T-cell (primary cell): ENCODE results near the gene SMIM32. TPM values are rescaled to one million over a fixed set of nuclear protein-coding genes. Genes with fewer than 3 reads are reported as not detected.

Experiments used
- ATAC-seq, 4 experiments: fragments of 200-7000 bp in 3 of 4; fragments of 150-1000 bp in 1 of 4; cut with Tn5 transposase; replicated peaks in 1 of 4; 1 replicate in 3 of 4; 2 replicates in 1 of 4; pipeline ENCODE4 v1.10.0; 2021; ENCODE audit warnings: moderate library complexity in 3 of 4, mild to moderate bottlenecking in 2 of 4, moderate number of reproducible peaks in 1 of 4
- CTCF ChIA-PET, 2 donors: fragments of 300-600 bp; sonication (Branson Sonifier 250); formaldehyde crosslinking; loops; one replicate each; lab custom pipeline; 2022; ENCODE audit warnings: antibody characterized with exemption in 2 of 2; lab: Charles Lee
- POLR2A ChIA-PET, 2 donors: fragments of 300-600 bp; sonication (Branson Sonifier 250); formaldehyde crosslinking; loops; one replicate each; lab custom pipeline; 2022; ENCODE audit warnings: antibody characterized with exemption in 2 of 2; lab: Charles Lee
- DNase-seq, 35 experiments: peaks; one replicate each; pipeline versions ENCODE4 v3.0.0 to v3.0.0-alpha.2; 2013 to 2023
- H3K27ac ChIP-seq: one replicate; pipeline ENCODE4 v1.5.1; 2013; ENCODE audit warnings: low read length
- H3K27me3 ChIP-seq, 2 experiments: replicated peaks in 1 of 2; 1 replicate in 1 of 2; 2 replicates in 1 of 2; pipeline versions ENCODE4 v1.6.1 to v1.7.0; 2013; ENCODE audit warnings: low read length in 1 of 2, mixed read lengths in 1 of 2; ENCODE audit not compliant: control insufficient read depth in 2 of 2, insufficient read depth in 2 of 2; ENCODE audit errors: extremely low read depth in 1 of 2
- H3K36me3 ChIP-seq, 2 donors: 1 replicate in 1 of 2; 2 replicates in 1 of 2; pipeline versions ENCODE4 v1.6.1 to v1.7.0; 2013; ENCODE audit warnings: low read length in 1 of 2; ENCODE audit not compliant: control insufficient read depth in 2 of 2, insufficient read depth in 1 of 2; ENCODE audit errors: extremely low read depth in 1 of 2
- H3K4me1 ChIP-seq, 2 experiments: 1 replicate in 1 of 2; 2 replicates in 1 of 2; pipeline versions ENCODE4 v1.6.1 to v1.7.0; 2013; ENCODE audit warnings: low read length in 2 of 2, mixed read lengths in 1 of 2; ENCODE audit not compliant: insufficient read depth in 2 of 2, control insufficient read depth in 1 of 2; ENCODE audit errors: extremely low read depth in 1 of 2
- H3K4me3 ChIP-seq, 2 donors: 1 replicate in 1 of 2; 2 replicates in 1 of 2; pipeline versions ENCODE4 v1.5.1 to v1.7.0; 2013; ENCODE audit warnings: mild to moderate bottlenecking in 2 of 2, low read length in 1 of 2, moderate library complexity in 1 of 2; ENCODE audit not compliant: control insufficient read depth in 1 of 2; ENCODE audit errors: extremely low read depth in 1 of 2
- H3K9me3 ChIP-seq: 2 replicates; pipeline ENCODE4 v1.7.0; 2013
- H3K27ac Mint-ChIP-seq, 2 donors: one replicate each; pipeline ENCODE4 v1.8.0; 2020 to 2021; ENCODE audit warnings: mild to moderate bottlenecking in 2 of 2, mixed read lengths in 2 of 2
- H3K27me3 Mint-ChIP-seq, 2 donors: one replicate each; pipeline ENCODE4 v1.8.0; 2021 to 2022; ENCODE audit warnings: mixed read lengths in 2 of 2
- H3K36me3 Mint-ChIP-seq: one replicate; pipeline ENCODE4 v1.8.0; 2021; ENCODE audit warnings: mixed read lengths
- H3K4me1 Mint-ChIP-seq, 3 donors: one replicate each; pipeline ENCODE4 v1.8.0; 2020 to 2022; ENCODE audit warnings: mixed read lengths in 3 of 3, mild to moderate bottlenecking in 1 of 3
- H3K4me3 Mint-ChIP-seq, 3 donors: one replicate each; pipeline ENCODE4 v1.8.0; 2020 to 2022; ENCODE audit warnings: mild to moderate bottlenecking in 3 of 3, mixed read lengths in 3 of 3, moderate library complexity in 3 of 3
- H3K9me3 Mint-ChIP-seq, 3 donors: one replicate each; pipeline ENCODE4 v1.8.0; 2020 to 2022; ENCODE audit warnings: mixed read lengths in 3 of 3
- WGBS: methylation state at CpG from one replicate; pipeline ENCODE4 v1.1.5; 2013; ENCODE audit warnings: missing lambda C conversion rate; ENCODE audit not compliant: insufficient coverage; 5-methylcytosine and 5-hydroxymethylcytosine counted together
- total RNA-seq, 35 experiments: library from RNA in 6 of 35; stranded (reverse) in 6 of 35; fragments of 120-200 nt in 1 of 35; gene quantifications; one replicate each; pipeline versions ENCODE4 v1.2.1 to v1.2.4 and lab custom pipeline; 2013 to 2026

Gene SMIM32
- total RNA-seq, 5 donors from 2014 or later (not counting 1 experiment from before 2014, with no cell fraction given) = not detected

- no peaks in the 10 kb centered on the region for H3K9me3 Mint-ChIP-seq
- peaks cover 14% of the 10 kb centered on the region for H3K36me3 Mint-ChIP-seq
- CTCF ChIA-PET = no interaction called here
- no peak overlapping the region for H3K27ac Mint-ChIP-seq
- H3K36me3 ChIP-seq = no peaks in the 10 kb centered on the region
- no peaks in the 10 kb centered on the region for H3K9me3 ChIP-seq
- WGBS = no CpG with 5 or more reads among the region's 1 CpG
- H3K27ac ChIP-seq = no peak overlapping the region
- no peak overlapping the region for H3K4me3 ChIP-seq
- H3K4me1 Mint-ChIP-seq = peaks cover 0 to 12% (median 6%) of the 10 kb centered on the region in 3 donors
- H3K4me3 Mint-ChIP-seq = no peak overlapping the region
- POLR2A ChIA-PET = interaction anchor here (0.6 kb wide), 2 partner anchors 10 to 172 kb away, joined by 3 to 6 read pairs; no protein-coding TSS in a partner anchor
- ATAC-seq = no peak
- H3K27me3 Mint-ChIP-seq = no peaks in the 10 kb centered on the region
- H3K27me3 ChIP-seq = no peaks in the 10 kb centered on the region
- no peaks in the 10 kb centered on the region for H3K4me1 ChIP-seq
- DNase-seq = no peak
These were observed 43.1 kb downstream of the SMIM32 start for GRCh38 chr5:136149891-136150290.

- Mint-ChIP-seq H3K36me3 (no peaks in the 10 kb centered on the region), H3K27ac (no peak overlapping the region), H3K4me1 (peaks cover 0 to 12% (median 6%) of the 10 kb centered on the region in 3 donors), H3K27me3 (no peaks in the 10 kb centered on the region), H3K4me3 (no peak overlapping the region), H3K9me3 (no peaks in the 10 kb centered on the region)
- H3K4me1 ChIP-seq = no peaks in the 10 kb centered on the region
- POLR2A ChIA-PET = no interaction called here
- CTCF ChIA-PET = no interaction called here
- DNase-seq (no peak), ATAC-seq (no peak)
- H3K9me3 ChIP-seq = no peaks in the 10 kb centered on the region
- no peak overlapping the region for H3K4me3 ChIP-seq
- no peaks in the 10 kb centered on the region for H3K27me3 ChIP-seq
- H3K27ac ChIP-seq = no peak overlapping the region
- H3K36me3 ChIP-seq = no peaks in the 10 kb centered on the region
These were observed 45.3 kb downstream of the SMIM32 start for GRCh38 chr5:136147632-136148031.

- H3K4me3 ChIP-seq = no peak overlapping the region
- H3K9me3 ChIP-seq = no peaks in the 10 kb centered on the region
- DNase-seq (no peak), ATAC-seq (no peak)
- CTCF ChIA-PET = no interaction called here
- Mint-ChIP-seq H3K4me1 (peaks cover 0 to 12% (median 6%) of the 10 kb centered on the region in 3 donors), H3K36me3 (no peaks in the 10 kb centered on the region), H3K4me3 (no peak overlapping the region), H3K9me3 (no peaks in the 10 kb centered on the region), H3K27ac (no peak overlapping the region), H3K27me3 (no peaks in the 10 kb centered on the region)
- H3K27ac ChIP-seq = no peak overlapping the region
- no peaks in the 10 kb centered on the region for H3K36me3 ChIP-seq
- no CpG with 5 or more reads among the region's 3 CpGs for WGBS
- no peaks in the 10 kb centered on the region for H3K4me1 ChIP-seq
- POLR2A ChIA-PET = interaction anchor here in 1 of 2 donors (0.7 kb wide), 1 partner anchor 110 kb away, joined by 3 read pairs; no protein-coding TSS in a partner anchor
- H3K27me3 ChIP-seq = no peaks in the 10 kb centered on the region
These were observed 46.8 kb downstream of the SMIM32 start for GRCh38 chr5:136146201-136146600.

GRCh38 chr5:136145030-136145429, 47.9 kb downstream of the SMIM32 start:
- Histone ChIP-seq H3K9me3 (no peaks in the 10 kb centered on the region), H3K4me1 (no peaks in the 10 kb centered on the region), H3K4me3 (no peak overlapping the region), H3K27ac (no peak overlapping the region), H3K36me3 (no peaks in the 10 kb centered on the region), H3K27me3 (no peaks in the 10 kb centered on the region)
- no peaks in the 10 kb centered on the region for H3K36me3 Mint-ChIP-seq
- WGBS = no CpG with 5 or more reads among the region's 2 CpGs
- no peaks in the 10 kb centered on the region for H3K9me3 Mint-ChIP-seq
- ChIA-PET CTCF (no interaction called here), POLR2A (no interaction called here)
- ATAC-seq = no peak
- no peak overlapping the region for H3K4me3 Mint-ChIP-seq
- no peak overlapping the region for H3K27ac Mint-ChIP-seq
- H3K27me3 Mint-ChIP-seq = no peaks in the 10 kb centered on the region
- no peak for DNase-seq
- peaks cover 0 to 12% (median 6%) of the 10 kb centered on the region in 3 donors for H3K4me1 Mint-ChIP-seq

- Mint-ChIP-seq H3K9me3 (no peaks in the 10 kb centered on the region), H3K27me3 (no peaks in the 10 kb centered on the region), H3K36me3 (no peaks in the 10 kb centered on the region), H3K27ac (no peak overlapping the region), H3K4me1 (peaks cover 0 to 18% (median 11%) of the 10 kb centered on the region in 3 donors), H3K4me3 (no peak overlapping the region)
- no peak for DNase-seq
- ATAC-seq = no peak
- H3K9me3 ChIP-seq = no peaks in the 10 kb centered on the region
- POLR2A ChIA-PET = no interaction called here
- H3K4me1 ChIP-seq = no peaks in the 10 kb centered on the region
- no peaks in the 10 kb centered on the region for H3K27me3 ChIP-seq
- H3K27ac ChIP-seq = no peak overlapping the region
- H3K36me3 ChIP-seq = no peaks in the 10 kb centered on the region
- 100% methylated on average over 1 of the region's 3 CpGs for WGBS
- no peak overlapping the region for H3K4me3 ChIP-seq
- CTCF ChIA-PET = no interaction called here
These were observed 49.2 kb downstream of the SMIM32 start for GRCh38 chr5:136143763-136144162.

- Histone ChIP-seq H3K36me3 (no peaks in the 10 kb centered on the region), H3K4me3 (no peak overlapping the region), H3K9me3 (no peaks in the 10 kb centered on the region), H3K4me1 (no peaks in the 10 kb centered on the region), H3K27ac (no peak overlapping the region), H3K27me3 (no peaks in the 10 kb centered on the region)
- no peaks in the 10 kb centered on the region for H3K27me3 Mint-ChIP-seq
- ChIA-PET CTCF (no interaction called here), POLR2A (interaction anchor here in 1 of 2 donors (0.7 kb wide), 1 partner anchor 29 kb away, joined by 5 read pairs; no protein-coding TSS in a partner anchor)
- 95% methylated on average over 4 of the region's 6 CpGs for WGBS
- peaks cover 0 to 17% (median 13%) of the 10 kb centered on the region in 3 donors for H3K4me1 Mint-ChIP-seq
- no peak overlapping the region for H3K4me3 Mint-ChIP-seq
- no peaks in the 10 kb centered on the region for H3K9me3 Mint-ChIP-seq
- ATAC-seq (no peak), DNase-seq (no peak)
- no peak overlapping the region for H3K27ac Mint-ChIP-seq
- H3K36me3 Mint-ChIP-seq = no peaks in the 10 kb centered on the region
These were observed 49.6 kb downstream of the SMIM32 start for GRCh38 chr5:136143312-136143711.

GRCh38 chr5:136141561-136141960, 51.4 kb downstream of the SMIM32 start:
- H3K36me3 ChIP-seq = no peaks in the 10 kb centered on the region
- no peaks in the 10 kb centered on the region for H3K9me3 ChIP-seq
- Mint-ChIP-seq H3K27ac (no peak overlapping the region), H3K9me3 (no peaks in the 10 kb centered on the region), H3K4me1 (peaks cover 0 to 29% (median 20%) of the 10 kb centered on the region in 3 donors), H3K27me3 (no peaks in the 10 kb centered on the region), H3K36me3 (no peaks in the 10 kb centered on the region), H3K4me3 (no peak overlapping the region)
- ChIA-PET CTCF (no interaction called here), POLR2A (no interaction called here)
- H3K27me3 ChIP-seq = peaks cover 0 to 3% of the 10 kb centered on the region in 2 experiments
- H3K4me3 ChIP-seq = no peak overlapping the region
- H3K27ac ChIP-seq = no peak overlapping the region
- H3K4me1 ChIP-seq = no peaks in the 10 kb centered on the region
- no peak for DNase-seq
- ATAC-seq = no peak
